ENCODE measurements around the gene FLVCR1.
"Not testable (repeated sequence)": the region's sequence is repeated elsewhere in the genome, so short reads cannot be mapped to it uniquely, and the experiment has no call there.

FLVCR1 gene

DNA sequence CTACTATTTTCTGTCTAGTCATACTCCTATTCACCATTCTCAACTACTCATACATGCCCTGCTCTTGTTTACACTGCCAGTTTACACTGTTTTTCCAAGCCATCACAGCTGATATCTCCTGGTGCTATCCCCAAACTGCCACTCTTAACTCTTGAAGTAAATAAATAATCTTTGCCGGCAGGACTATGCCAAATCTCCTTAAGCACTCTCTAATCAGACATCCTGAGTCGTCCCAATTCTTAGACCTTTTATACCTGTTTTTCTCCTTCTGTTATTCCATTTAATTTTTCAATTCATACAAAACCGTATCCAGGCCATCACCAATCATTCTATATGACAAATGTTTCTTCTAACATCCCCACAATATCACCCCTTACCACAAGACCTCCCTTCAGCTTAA lies 55.6 kb downstream of the FLVCR1 start:
- intact Hi-C loops (cut with DNase I); DNase-seq: not testable (repeated sequence)

DNA sequence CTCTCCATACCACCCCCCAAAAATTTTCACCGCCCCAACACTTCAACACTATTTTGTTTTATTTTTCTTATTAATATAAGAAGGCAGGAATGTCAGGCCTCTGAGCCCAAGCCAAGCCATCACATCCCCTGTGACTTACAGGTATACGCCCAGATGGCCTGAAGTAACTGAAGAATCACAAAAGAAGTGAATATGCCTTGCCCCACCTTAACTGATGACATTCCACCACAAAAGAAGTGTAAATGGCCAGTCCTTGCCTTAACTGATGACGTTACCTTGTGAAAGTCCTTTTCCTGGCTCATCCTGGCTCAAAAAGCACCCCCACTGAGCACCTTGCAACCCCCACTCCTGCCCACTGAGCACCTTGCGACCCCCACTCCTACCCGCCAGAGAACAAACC lies 56.0 kb downstream of the FLVCR1 start:
- DNase-seq; intact Hi-C loops (cut with DNase I): not testable (repeated sequence)

DNA sequence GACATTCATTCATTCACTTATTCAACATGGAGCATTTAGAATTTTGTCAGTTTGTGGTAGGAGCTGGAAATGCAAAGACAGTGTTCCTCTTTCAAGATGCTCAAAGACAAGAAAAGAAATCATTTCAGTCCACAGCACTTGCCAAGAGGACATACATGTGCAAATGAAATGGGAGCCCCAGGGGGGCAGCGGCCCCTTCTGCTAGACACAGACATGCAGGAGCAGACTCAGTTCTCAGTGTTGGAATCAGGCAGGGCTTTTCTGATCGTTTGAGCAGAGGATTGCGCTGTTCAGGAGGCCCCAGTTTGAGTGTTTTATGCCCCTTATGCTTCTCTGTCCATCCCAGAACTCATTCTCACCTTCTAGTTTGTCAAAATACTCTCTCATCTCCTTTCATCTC lies 56.7 kb downstream of the FLVCR1 start:
- no peak for DNase-seq
- intact Hi-C loops (cut with DNase I): no loop called here

DNA sequence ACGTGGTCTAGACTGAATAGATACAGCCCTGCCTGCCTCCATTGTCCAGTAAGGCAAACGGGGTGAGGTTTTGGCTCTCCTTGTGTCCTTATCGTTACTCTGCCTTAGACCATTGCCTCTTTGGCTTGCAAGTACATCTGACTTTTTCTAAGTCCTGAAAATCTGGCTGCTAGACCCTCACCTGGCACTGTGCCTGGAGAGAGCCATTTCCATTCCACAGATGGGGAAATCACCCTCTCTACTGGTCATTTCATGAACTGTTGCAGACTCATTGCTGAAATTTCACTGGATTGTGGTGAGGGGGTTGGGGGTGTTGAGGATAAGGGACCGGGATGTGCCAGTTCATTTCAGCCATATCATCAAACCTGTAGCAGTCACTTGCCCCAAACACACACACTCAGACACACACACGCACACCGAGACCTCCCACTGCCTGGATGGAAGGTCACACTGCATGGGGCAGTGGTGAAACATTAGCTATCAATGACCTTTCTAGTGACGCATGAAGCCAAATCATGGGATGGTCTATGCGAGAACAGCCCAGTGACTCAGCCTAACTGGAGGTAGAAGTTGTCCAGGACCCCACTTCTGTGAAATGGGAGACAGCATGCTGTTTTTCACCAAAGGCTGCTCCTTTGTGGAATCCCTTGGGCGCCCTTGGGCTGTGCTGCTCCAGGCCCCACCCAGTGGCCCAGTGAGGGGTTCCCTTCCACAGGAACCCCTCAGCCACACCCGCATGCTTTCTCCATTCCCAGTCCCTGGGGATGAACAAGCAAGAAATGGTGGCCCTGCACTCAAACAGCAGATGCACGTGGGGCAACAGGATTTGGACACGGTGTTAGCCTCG lies 57.4 kb downstream of the FLVCR1 start:
- intact Hi-C loops (cut with DNase I): no loop called here
- DNase-seq: peak in 2 of 10 donors; percentile 33 to 59

DNA sequence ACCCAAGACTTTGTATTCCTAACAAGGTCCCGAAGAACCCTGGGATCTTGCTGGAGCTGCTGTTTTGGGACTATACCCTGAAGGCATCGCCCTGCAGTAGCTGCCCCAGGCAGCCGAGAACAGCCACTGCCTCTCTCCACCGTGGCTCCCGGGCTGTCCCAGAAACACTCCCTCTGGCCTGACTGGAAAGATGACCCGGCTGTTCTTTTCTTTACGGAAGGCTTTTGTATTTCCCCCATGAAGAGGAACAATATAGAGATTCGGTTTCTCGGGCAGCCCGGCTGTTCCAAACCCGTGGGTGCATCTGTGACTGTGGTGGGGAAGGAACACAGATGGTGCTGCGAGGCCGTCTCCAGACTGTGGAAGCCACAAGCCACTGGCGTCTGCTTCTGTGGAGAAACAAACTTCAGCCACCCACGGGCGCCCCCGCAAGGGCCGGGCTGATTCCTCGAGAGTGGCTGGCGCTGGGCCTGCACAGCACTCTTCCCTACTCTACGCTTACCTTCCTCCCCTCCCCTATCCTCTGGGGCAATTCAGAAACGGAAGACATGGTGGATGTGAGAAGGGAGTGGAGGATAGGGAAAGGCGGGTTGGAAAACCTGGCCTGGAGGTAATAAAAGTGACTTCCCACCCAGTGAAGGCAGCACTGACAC lies 58.5 kb downstream of the FLVCR1 start:
- peak; percentile 38 to 96 (median 74) for DNase-seq
- intact Hi-C loops (cut with DNase I): no loop called here

DNA sequence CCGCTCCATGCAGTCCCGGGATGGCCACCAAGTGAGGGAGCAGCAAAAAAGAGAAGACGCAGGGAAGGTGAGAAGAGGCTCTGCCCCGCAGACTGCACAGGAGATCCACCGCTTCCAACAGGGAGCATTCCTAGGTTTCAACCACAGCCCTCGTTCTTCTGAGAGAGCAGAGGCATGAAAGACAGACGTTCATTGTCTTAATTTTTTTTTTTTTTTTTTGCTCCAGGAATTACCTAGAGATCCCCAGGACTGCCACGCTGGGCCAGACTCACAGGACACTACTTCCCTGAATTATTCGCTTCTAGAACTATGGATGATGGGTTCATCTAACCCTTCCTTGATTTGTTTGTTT lies 59.0 kb downstream of the FLVCR1 start:
- intact Hi-C loops (cut with DNase I): no loop called here
- no peak for DNase-seq

DNA sequence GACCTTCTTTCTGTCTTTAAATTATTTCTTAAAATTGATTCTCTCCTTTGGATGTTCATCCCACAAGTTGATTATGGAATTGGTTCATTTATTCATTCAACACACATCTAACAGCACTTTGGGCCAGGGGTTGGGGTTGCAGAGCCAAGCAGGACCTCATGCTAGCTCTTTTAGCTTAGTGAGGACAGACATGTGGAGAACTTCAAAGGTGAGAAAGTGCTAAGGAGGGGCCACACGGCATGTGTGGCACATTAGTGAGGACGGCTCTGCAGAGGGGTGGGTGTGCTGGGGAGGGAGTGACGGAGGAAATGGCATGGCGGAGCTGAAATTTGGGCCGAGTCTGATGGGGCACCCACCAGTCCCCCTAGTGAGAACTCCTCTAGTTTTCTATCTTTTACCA lies 59.8 kb downstream of the FLVCR1 start:
- intact Hi-C loops (cut with DNase I): no loop called here
- DNase-seq: no peak

DNA sequence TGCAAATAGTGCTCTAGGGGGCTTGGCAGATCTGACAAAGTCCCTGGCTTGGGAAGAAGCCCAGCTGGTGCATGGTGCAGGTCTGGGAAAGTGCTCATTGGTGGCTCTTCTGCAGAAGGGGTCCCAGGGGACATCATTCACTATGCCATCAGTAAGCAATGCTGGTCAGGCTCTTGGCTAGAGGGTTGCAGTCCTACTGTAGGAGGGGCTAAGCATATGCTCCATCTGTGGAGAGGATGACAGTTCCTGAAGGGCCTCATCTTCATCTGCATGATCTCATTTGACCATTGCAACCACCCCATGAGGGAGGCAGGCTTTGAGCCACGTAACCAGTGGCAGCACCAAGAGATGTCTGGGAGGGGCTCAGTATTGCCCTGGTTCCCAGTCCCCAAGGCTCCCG lies 60.7 kb downstream of the FLVCR1 start:
- DNase-seq: no peak
- intact Hi-C loops (cut with DNase I): no loop called here

DNA sequence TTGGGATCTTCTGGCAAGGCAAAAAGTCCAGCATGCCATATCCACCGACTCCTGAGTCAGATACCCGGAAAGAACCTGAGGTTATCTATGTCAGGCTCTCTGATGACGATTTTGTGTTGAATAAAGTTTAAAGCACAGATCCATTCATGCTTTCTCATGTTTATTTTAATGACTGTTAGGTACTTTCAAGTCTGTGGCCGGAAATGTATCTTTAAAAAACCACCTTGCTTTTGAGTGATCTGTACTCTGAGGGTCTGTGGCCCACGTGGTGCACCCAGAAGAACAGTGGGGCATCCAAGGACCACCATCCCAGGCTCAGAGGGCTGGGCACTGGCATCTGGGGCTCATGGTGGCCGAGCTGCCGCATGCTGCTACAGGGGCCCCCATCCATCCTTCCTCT lies 62.2 kb downstream of the FLVCR1 start:
- intact Hi-C loops (cut with DNase I): no loop called here
- no peak for DNase-seq

DNA sequence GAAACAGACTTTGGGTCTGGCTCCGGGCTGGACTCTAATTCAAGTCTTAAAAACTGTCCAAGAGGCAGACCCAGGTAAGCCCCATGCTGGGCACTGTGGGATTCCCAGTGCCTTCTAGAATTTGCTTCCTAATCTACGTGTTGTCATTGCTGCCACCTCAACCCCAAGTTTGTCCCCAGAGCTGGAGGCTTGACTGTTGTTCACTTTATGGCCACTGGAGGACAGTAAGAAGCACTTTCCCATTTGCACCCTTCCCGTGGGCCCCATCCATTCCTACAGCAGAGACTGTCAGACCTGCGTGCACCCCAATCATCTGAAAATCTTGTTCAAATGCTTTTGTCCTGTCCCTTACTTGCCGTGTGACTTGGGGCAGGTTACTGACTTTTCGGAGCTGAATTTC lies 62.8 kb downstream of the FLVCR1 start:
- no peak for DNase-seq

DNA sequence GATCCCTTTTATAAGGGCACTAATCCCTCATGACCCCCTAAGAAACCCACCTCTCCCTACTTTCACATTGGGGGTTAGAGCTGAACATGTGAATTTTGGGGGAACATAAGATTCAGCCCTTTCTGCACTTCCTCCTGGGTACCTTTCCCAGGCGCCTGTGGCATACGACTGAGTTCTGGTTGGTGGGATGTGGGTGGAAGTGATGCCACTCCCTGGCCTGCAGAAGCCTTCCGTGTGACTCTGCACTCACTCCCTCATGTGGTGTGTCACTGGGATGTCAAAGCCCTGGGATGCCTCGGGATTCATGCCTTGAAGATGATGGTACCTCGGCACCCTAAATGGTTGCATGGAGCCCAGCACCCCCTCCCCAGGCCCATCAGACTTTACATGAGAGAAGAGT lies 63.9 kb downstream of the FLVCR1 start:
- intact Hi-C loops (cut with DNase I): no loop called here
- no peak for DNase-seq

More for the DNA sequence above, 62.8 kb downstream of the FLVCR1 start:
- intact Hi-C loops (cut with DNase I): no loop called here

DNA sequence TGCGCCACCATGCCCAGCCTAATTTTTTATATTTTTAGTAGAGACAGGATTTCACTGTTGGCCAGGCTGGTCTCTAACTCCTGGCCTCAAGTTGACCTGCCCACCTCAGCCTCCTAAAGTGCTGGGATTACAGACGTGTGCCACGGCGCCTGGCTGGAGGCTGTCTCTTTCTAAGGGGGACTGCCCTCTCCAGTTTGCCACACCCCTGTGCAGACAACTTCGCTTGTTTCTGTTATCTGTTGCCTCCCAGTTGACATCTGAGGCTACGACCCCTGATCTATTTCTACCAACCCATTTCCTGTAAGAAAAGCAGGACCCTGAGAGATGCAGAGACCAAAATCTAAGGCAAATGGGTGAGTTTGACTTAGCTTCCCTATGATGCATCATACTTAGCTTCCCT lies 68.3 kb downstream of the FLVCR1 start:
- DNase-seq: no peak
- intact Hi-C loops (cut with DNase I): no loop called here

DNA sequence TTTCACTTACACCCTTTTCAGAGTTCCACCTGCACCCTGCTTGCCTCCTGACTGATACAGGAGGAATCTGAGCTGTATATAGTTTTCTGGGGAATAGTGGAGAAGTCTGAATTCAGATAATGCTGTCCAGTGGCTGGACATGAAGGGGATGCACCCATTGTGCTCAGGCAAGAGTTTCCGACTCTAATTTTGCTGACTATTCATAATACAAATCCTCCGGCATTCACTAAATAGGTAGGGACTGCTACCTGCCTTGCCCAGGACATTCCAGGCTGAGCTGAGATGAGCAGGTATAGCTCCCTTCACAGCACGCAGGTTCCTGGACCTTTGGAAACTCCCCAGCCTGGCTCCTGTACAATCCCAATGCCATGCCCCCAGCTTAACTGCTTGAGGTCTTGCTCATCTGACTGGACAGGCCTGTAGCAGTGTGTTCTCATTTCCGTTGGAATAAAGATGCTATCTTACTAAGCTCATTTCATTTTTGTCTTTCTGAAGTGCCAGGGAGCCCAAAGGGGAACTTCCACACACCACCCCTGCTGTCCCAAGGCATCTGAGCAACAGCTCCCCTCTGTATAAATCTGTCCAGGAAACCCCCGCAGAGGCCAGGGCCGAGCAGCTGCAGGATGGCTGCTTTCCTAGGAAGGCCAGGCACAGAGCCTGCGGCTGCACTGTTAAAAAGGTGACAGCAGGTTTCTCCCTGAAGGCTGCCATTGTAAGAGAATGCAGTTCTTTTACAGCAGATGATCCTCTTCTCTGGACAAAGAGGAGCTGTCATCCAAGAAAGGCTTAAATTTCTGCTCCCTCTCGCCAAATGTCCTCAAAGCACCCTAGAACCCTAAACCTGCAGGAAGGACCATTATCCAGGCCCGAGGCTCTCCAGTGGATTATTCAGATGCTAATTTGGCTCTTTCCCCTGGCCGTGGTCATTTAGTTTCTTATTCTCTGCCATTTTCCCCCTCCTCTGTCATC lies 70.5 kb downstream of the FLVCR1 start:
- intact Hi-C loops (cut with DNase I): no loop called here
- peak in 1 of 10 donors; percentile 70 for DNase-seq

DNA sequence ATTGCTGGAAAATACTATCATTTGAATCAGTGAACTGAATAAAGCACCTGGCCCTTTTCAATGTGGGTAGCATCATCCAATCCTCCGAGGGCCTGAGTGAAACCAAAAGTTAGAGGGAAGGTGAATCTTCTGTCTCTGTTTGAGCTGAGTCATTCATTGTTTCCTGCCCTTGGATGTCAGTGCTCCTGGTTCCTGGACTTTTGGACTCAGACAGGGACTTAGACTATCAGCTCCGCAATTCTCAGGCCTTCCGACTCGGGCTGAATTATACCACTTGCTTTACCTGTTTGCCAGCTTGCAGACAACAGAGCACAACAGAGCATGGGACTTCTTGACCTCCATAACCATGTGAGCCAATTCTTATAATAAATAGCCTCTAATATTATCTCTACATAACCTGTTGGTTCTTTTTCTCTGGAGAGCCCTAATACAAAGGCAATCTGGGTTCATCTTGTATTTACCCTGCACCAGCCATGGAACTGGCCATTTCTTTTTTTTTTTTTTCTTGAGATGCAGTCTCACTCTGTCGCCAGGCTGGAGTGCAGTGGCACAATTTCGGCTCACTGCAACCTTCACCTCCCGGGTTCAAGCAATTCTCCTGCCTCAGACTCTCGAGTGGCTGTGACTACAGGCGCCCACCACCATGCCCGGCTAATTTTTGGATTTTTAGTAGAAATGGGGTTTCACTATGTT lies 73.1 kb downstream of the FLVCR1 start:
- intact Hi-C loops (cut with DNase I): no loop called here
- no peak for DNase-seq

DNA sequence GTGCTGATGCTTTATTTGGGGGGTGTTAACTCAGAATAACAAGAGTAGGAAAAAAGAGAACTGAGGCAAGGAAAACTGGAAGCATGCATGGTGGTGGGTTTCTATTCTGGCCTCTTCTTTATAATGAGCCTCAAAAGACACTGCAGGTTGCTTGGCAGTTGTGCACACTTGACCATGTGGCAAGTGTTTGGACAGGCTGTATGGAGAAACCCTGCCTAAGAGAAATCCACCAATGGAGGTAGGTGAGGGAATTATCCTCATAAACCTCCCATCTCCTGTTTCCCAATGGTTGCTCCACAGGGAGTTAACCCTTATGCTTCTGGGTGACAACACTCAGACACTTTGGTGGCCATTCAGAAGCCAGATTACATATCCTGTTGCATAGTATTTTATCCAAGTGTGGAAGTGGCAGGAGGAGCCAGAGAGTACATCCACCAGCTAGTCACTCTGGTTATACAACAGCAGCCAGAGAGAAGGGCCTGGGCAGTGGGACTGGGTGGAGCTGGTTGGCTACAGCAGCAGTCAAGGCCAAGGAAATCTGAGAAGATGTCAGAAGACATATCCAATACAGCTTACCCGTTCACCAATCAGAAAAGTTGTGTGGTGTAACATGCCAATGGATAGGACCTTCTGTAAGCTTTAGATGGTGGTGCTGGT lies 75.9 kb downstream of the FLVCR1 start:
- DNase-seq: no peak
- intact Hi-C loops (cut with DNase I): no loop called here

DNA sequence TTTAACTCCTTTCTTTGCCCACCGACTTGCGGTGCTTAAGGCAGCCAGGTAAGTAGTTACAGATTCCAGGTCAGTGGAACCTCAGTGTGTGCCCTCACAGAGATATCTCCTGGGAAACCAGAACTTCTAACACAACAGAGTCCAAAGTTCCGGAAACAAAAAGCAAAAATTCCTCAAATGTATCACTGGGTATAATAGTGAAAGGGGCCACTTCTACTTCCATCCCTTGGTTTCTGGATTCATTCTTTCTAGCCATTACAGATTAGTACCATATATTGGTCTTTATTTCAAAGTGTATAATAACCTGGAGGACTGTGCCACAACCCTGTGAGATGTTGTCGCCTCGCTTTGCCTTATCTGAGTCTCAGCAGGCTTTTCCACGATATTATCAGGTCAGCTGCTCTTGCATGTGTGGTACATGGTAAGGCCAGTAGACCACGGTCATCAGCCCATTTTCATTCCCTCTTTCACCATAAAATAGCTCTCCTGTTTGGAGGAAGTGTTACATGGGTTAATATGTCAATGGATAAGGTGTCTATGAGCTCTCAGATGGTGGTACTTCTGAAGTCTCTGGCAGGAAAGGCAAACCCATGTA lies 77.4 kb downstream of the FLVCR1 start:
- DNase-seq: no peak
- intact Hi-C loops (cut with DNase I): no loop called here

DNA sequence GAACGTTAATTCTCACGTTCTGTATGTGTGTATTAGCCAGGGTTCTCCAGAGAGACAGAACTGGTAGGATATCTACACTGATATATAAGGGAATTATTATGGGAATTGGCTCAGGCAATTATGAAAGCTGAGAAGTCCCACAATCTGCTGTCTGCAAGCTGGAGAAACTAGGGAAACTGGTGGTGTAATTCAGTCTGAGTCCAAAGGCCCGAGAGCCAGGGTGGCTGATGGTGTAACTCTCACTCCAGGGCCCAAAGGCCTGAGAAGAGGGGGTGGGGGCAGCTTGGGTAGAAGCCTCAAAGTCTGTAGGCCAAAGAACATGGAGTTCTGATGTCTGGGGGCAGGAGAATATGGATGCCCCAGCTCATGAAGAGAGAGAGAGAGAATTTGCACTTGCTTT lies 79.0 kb downstream of the FLVCR1 start:
- no peak for DNase-seq
- intact Hi-C loops (cut with DNase I): no loop called here

DNA sequence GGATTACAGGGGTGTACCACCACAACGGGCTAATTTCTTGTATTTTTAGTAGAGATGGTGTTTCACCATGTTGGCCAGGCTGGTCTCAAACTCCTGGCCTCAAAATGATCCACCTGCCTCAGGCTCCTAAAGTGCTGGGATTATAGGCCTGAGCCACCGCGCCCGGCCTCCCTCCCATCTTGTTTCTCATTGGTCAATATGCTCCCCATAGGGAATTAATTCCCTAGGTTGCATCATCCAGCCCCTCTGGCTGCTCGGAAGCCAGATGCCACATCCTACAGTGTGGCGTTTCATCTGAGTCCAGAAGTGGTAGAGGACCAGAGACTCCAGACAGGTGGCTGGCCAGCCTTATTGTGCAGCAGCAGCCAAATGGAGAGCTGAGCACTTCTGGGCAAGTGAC lies 80.8 kb downstream of the FLVCR1 start:
- no peak for DNase-seq
- intact Hi-C loops (cut with DNase I): no loop called here

DNA sequence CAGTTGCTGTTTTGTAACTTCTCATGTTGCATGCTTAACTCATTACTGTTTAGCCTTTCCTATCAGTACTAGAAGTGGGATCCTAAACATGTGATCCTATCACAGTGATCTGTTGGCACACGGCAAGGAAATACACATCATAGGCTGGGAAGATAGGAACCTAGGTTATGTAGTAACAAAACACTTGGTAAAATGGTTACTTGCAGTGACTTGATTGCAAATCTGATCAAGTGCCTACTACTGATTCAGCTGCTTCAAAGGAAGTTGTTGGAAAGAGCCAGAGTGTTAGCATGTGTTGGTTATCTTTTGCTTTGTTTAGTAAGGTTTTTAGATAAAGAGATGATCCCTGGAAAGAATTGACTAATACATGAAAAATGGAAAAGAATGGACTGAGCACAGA lies 83.4 kb downstream of the FLVCR1 start:
- intact Hi-C loops (cut with DNase I): no loop called here
- no peak for DNase-seq
